ENCODE results near the gene NOP10. TPM values are rescaled to one million over a fixed set of nuclear protein-coding genes. Genes with fewer than 3 reads are reported as not detected.
"Not testable (repeated sequence)": the region's sequence is repeated elsewhere in the genome, so short reads cannot be mapped to it uniquely, and the experiment has no call there.

NOP10 gene
- total RNA-seq, 1 experiment from 2014 or later, result 416 TPM

- no peak for DNase-seq (ENCODE audit: low spot score)
Measured at GRCh38 chr15:34358948-34359347, 16.0 kb upstream of the NOP10 start.

GRCh38 chr15:34358367-34358766, 15.4 kb upstream of the NOP10 start:
- DNase-seq (ENCODE audit: low spot score), result no peak

- no peak for DNase-seq (ENCODE audit: low spot score)
Measured at GRCh38 chr15:34357653-34358052, 14.7 kb upstream of the NOP10 start.

GRCh38 chr15:34355241-34355640, 12.3 kb upstream of the NOP10 start:
- DNase-seq (ENCODE audit: low spot score), result no peak

- DNase-seq (ENCODE audit: low spot score), result no peak
Measured at GRCh38 chr15:34354286-34354685, 11.3 kb upstream of the NOP10 start.

GRCh38 chr15:34353627-34354026, 10.7 kb upstream of the NOP10 start:
- no peak for DNase-seq (ENCODE audit: low spot score)

GRCh38 chr15:34352996-34353395, 10.1 kb upstream of the NOP10 start:
- not testable (repeated sequence) for DNase-seq (ENCODE audit: low spot score)

GRCh38 chr15:34349769-34350168, 6.8 kb upstream of the NOP10 start:
- DNase-seq (ENCODE audit: low spot score), result no peak

GRCh38 chr15:34348735-34349300, 5.9 kb upstream of the NOP10 start:
- no peak for DNase-seq (ENCODE audit: low spot score)

- DNase-seq (ENCODE audit: low spot score), result no peak
Measured at GRCh38 chr15:34347951-34348638, 5.2 kb upstream of the NOP10 start.

- not testable (repeated sequence) for DNase-seq (ENCODE audit: low spot score)
Measured at GRCh38 chr15:34342213-34342736, 661 bp downstream of the NOP10 start.

GRCh38 chr15:34341381-34342212, 1.3 kb downstream of the NOP10 start:
- DNase-seq (ENCODE audit: low spot score), result no peak

GRCh38 chr15:34339946-34340345, 3.0 kb downstream of the NOP10 start:
- DNase-seq (ENCODE audit: low spot score), result no peak

- DNase-seq (ENCODE audit: low spot score), result no peak
Measured at GRCh38 chr15:34338347-34338746, 4.6 kb downstream of the NOP10 start.

GRCh38 chr15:34337557-34338306, 5.2 kb downstream of the NOP10 start, which contains the start of gene SLC12A6:
Gene SLC12A6, minus strand, starts transcription at chr15:34337781. Its CDS starts 1,101 bp downstream, at chr15:34336680.
- peak; percentile 79 for DNase-seq (ENCODE audit: low spot score)

- no peak for DNase-seq (ENCODE audit: low spot score)
Measured at GRCh38 chr15:34336991-34337556, 5.9 kb downstream of the NOP10 start.

- DNase-seq (ENCODE audit: low spot score), result no peak
Measured at GRCh38 chr15:34336231-34336990, 6.5 kb downstream of the NOP10 start.

GRCh38 chr15:34335176-34336032, 7.5 kb downstream of the NOP10 start:
- DNase-seq (ENCODE audit: low spot score), result no peak

- no peak for DNase-seq (ENCODE audit: low spot score)
Measured at GRCh38 chr15:34334672-34335071, 8.3 kb downstream of the NOP10 start.
